Sciatic nerve (tissue), 2 donors: ENCODE measurements around the gene PLPPR3. TPM values are rescaled to one million over a fixed set of nuclear protein-coding genes. Genes with fewer than 3 reads are reported as not detected.

Experiments used
- ATAC-seq: fragments of 200-7000 bp; cut with Tn5 transposase; one replicate; pipeline ENCODE4 v1.9.1; 2020; ENCODE audit warnings: mild to moderate bottlenecking, moderate library complexity
- DNase-seq: peaks from one replicate; pipeline ENCODE4 v3.0.0-alpha.2; 2020; ENCODE audit warnings: low spot score
- intact Hi-C: fragments of 100-400 bp; cut with DNase I; formaldehyde crosslinking; loops from one replicate; pipeline ENCODE4 v1.14.2; 2022
- microRNA-seq: library from miRNA; unstranded; fragments of <30 nt; microRNA quantifications from one replicate; pipeline ENCODE4 v1.2.0, GENCODE V29; 2020
- total RNA-seq: library from RNA; stranded (reverse); fragmentation: NEBNext Ultra II Directional; extraction: Animal tissue kit (Norgen Biotek cat#: 25700); gene quantifications from one replicate; pipeline ENCODE4 v1.2.1, GENCODE V29; 2021
- donor health status: DM: no; HTN: no; CAD: no.
- donor health status: DM: no; HTN: no; CAD: no.

PLPPR3 gene
- total RNA-seq, 1 donor from 2014 or later, result not detected

- ATAC-seq (no peak), DNase-seq (no peak)
- intact Hi-C loops, result no loop called here
These were observed 57.9 kb downstream of the PLPPR3 start for GRCh38 chr19:763869-764268.

GRCh38 chr19:763181-763580 is 58.6 kb downstream of the PLPPR3 start:
- DNase-seq, result no peak
- no peak for ATAC-seq
- intact Hi-C loops, result no loop called here

Small RNA genes within 50 kb of the gene (microRNA-seq; reads per million reads assigned to microRNA genes)
- gene MIR3187 (3.6 reads per million, percentile 4 among the genes with 10 or more reads in this experiment), gene MIR4745 (not detected)

Other genes with a start within 250 kb of the PLPPR3 start
- gene BSG, start 249.4 kb downstream of the PLPPR3 start, total RNA-seq, result 246 TPM
- gene HCN2, start 232.1 kb downstream of the PLPPR3 start, total RNA-seq, result 0.27 TPM
- gene POLRMT, start 188.4 kb downstream of the PLPPR3 start, total RNA-seq, result 36.1 TPM
- gene FGF22, start 182.1 kb downstream of the PLPPR3 start, total RNA-seq, result 3.2 TPM
- gene RNF126, start 158.7 kb downstream of the PLPPR3 start, total RNA-seq, result 33.1 TPM
- gene FSTL3, start 145.6 kb downstream of the PLPPR3 start, total RNA-seq, result 108 TPM
- gene PRSS57, start 126.5 kb downstream of the PLPPR3 start, total RNA-seq, result not detected
- gene PALM, start 113.0 kb downstream of the PLPPR3 start, total RNA-seq, result 130 TPM
- gene MISP, start 70.8 kb downstream of the PLPPR3 start, total RNA-seq, result 0.45 TPM
- gene PTBP1, start 24.5 kb downstream of the PLPPR3 start, total RNA-seq, result 217 TPM
- 1.9 TPM for gene AZU1, start 5.9 kb upstream of the PLPPR3 start, total RNA-seq
- 0.71 TPM for gene PRTN3, start 19.0 kb upstream of the PLPPR3 start, total RNA-seq
- 2.1 TPM for gene ELANE, start 30.3 kb upstream of the PLPPR3 start, total RNA-seq
- 405 TPM for gene CFD, start 37.7 kb upstream of the PLPPR3 start, total RNA-seq
- 55.7 TPM for gene MED16, start 71.2 kb upstream of the PLPPR3 start, total RNA-seq
- not detected for gene RNU6-9, start 71.5 kb upstream of the PLPPR3 start, total RNA-seq
- 48.9 TPM for gene R3HDM4, start 91.3 kb upstream of the PLPPR3 start, total RNA-seq
- not detected for gene KISS1R, start 95.4 kb upstream of the PLPPR3 start, total RNA-seq
- gene ARID3A, start 104.1 kb upstream of the PLPPR3 start, total RNA-seq, result 13.6 TPM
- gene WDR18, start 162.4 kb upstream of the PLPPR3 start, total RNA-seq, result 20.3 TPM
- not detected for gene GRIN3B, start 178.5 kb upstream of the PLPPR3 start, total RNA-seq
- gene TMEM259, start 199.2 kb upstream of the PLPPR3 start, total RNA-seq, result 146 TPM
- gene RNU6-2, start 199.6 kb upstream of the PLPPR3 start, total RNA-seq, result not detected
- gene CNN2, start 204.7 kb upstream of the PLPPR3 start, total RNA-seq, result 120 TPM
- 17.3 TPM for gene ABCA7, start 218.2 kb upstream of the PLPPR3 start, total RNA-seq
- gene ARHGAP45, start 245.2 kb upstream of the PLPPR3 start, total RNA-seq, result 26.2 TPM